Adrenal gland (tissue), 12 donors: Measurements from ENCODE around the gene ETV7. TPM values are rescaled to one million over a fixed set of nuclear protein-coding genes. Genes with fewer than 3 reads are reported as not detected.
"Not testable (repeated sequence)": the region's sequence is repeated elsewhere in the genome, so short reads cannot be mapped to it uniquely, and the experiment has no call there.

ENCODE experiments used
- DNase-seq, 7 donors: peaks; one replicate each; pipeline ENCODE4 v3.0.0-alpha.2; 2019 to 2020
- H3K27ac ChIP-seq, 5 donors: fragments of 200-600 bp; sonication (generic) in 4 of 5; 1 replicate in 3 of 5; 2 replicates in 2 of 5; pipeline versions ENCODE4 v1.5.1 to v1.8.0; 2016 to 2020; ENCODE audit warnings: mild to moderate bottlenecking in 1 of 5
- H3K27me3 ChIP-seq: fragments of 200-600 bp; 2 replicates; pipeline ENCODE4 v1.8.0; 2021
- H3K36me3 ChIP-seq, 2 donors: fragments of 200-600 bp; replicated peaks in 1 of 2; 1 replicate in 1 of 2; 2 replicates in 1 of 2; pipeline versions ENCODE4 v1.5.1 to v1.8.0; 2018 to 2022
- H3K4me1 ChIP-seq, 2 donors: fragments of 200-600 bp; replicated peaks in 1 of 2; 1 replicate in 1 of 2; 2 replicates in 1 of 2; pipeline versions ENCODE4 v1.5.1 to v1.8.0; 2018 to 2021
- H3K4me3 ChIP-seq, 4 donors: fragments of 200-600 bp; sonication (generic) in 3 of 4; one replicate each; pipeline ENCODE4 v1.5.1; 2016 to 2018
- H3K9me3 ChIP-seq, 3 donors: fragments of 200-600 bp; sonication (generic) in 1 of 3; replicated peaks in 1 of 3; 1 replicate in 2 of 3; 2 replicates in 1 of 3; pipeline versions ENCODE4 v1.5.1 to v1.8.0; 2016 to 2021
- POLR2A ChIP-seq, 2 donors: fragments of 450-650 bp; IDR thresholded peaks; one replicate each; pipeline ENCODE4 v1.6.1; 2017; ENCODE audit warnings: antibody characterized with exemption in 2 of 2, mild to moderate bottlenecking in 2 of 2, moderate library complexity in 1 of 2
- WGBS, 4 donors: extraction: QIAGEN DNeasy Blood & Tissue Kit in 2 of 4; methylation state at CpG; one replicate each; pipeline versions ENCODE4 v1.1.5 to v1.1.7; 2013 to 2017; 5-methylcytosine and 5-hydroxymethylcytosine counted together
- intact Hi-C, 2 donors: fragments of 100-400 bp; cut with DNase I; formaldehyde crosslinking; loops; one replicate each; pipeline versions ENCODE4 v1.14.1 to v1.15.0; 2022 to 2023
- polyA plus RNA-seq, 3 donors: library from polyadenylated mRNA; stranded (reverse); fragments of 200-250 nt in 2 of 3; fragments of 350-450 nt in 1 of 3; fragmentation: Illumina TruSeq in 1 of 3; extraction: RNeasy Lipid Tissue Mini Kit (QIAGEN cat#74804) in 1 of 3; gene quantifications; one replicate each; pipeline ENCODE4 v1.2.3, GENCODE V29; 2013 to 2014
- total RNA-seq, 9 donors: library from RNA; depleted of rRNA in 4 of 9; stranded (reverse); fragments of >200 nt in 4 of 9; fragments of 120-200 nt in 1 of 9; fragmentation: NEBNext Ultra II Directional in 1 of 9; extraction: Animal tissue kit (Norgen Biotek cat#: 25700) in 1 of 9; gene quantifications; one replicate each; pipeline versions ENCODE4 v1.1.0 to v1.2.4, GENCODE V29; 2013 to 2023
- TF ChIP-seq, protein P1 (sequence below), 6 experiments: fragments of 450-650 bp in 4 of 6; fragments of 200-600 bp in 2 of 6; sonication (generic) in 1 of 6; IDR thresholded peaks; 1 replicate in 5 of 6; 2 replicates in 1 of 6; pipeline versions ENCODE4 v1.5.1 to v1.8.0; 2016 to 2021; ENCODE audit warnings: antibody characterized with exemption in 6 of 6, mild to moderate bottlenecking in 2 of 6, moderate library complexity in 1 of 6
- donor health status: healthy with polysubstance abuse.
- donor health status: Bipolar disorder and iron deficiency.
- donor health status: DM: yes; HTN: yes; CAD: no.
- donor health status: DM: no; HTN: no; CAD: no.
- donor health status: DM: no; HTN: no; CAD: no.
- donor health status: DM: yes; HTN: yes; CAD: no.

Gene ETV7
- total and polyA plus RNA-seq, 12 donors: 0.28 to 6.0 (median 2.3) TPM; not detected in 1

GRCh38 chr6:36413489-36414480 is 26.3 kb upstream of the ETV7 start:
- no peaks in the 10 kb centered on the region for H3K4me1 ChIP-seq
- H3K9me3 ChIP-seq: no peaks in the 10 kb centered on the region
- TF ChIP-seq POLR2A (IDR thresholded peaks at IDR 0.05): no peak
- TF ChIP-seq, protein P1, sequence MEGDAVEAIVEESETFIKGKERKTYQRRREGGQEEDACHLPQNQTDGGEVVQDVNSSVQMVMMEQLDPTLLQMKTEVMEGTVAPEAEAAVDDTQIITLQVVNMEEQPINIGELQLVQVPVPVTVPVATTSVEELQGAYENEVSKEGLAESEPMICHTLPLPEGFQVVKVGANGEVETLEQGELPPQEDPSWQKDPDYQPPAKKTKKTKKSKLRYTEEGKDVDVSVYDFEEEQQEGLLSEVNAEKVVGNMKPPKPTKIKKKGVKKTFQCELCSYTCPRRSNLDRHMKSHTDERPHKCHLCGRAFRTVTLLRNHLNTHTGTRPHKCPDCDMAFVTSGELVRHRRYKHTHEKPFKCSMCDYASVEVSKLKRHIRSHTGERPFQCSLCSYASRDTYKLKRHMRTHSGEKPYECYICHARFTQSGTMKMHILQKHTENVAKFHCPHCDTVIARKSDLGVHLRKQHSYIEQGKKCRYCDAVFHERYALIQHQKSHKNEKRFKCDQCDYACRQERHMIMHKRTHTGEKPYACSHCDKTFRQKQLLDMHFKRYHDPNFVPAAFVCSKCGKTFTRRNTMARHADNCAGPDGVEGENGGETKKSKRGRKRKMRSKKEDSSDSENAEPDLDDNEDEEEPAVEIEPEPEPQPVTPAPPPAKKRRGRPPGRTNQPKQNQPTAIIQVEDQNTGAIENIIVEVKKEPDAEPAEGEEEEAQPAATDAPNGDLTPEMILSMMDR (IDR thresholded peaks at IDR 0.05): no peak
- intact Hi-C loops: loop anchor here in 1 of 2 donors (10.0 kb wide), 1 partner anchor 311 kb away; no protein-coding TSS in a partner anchor
- H3K27ac ChIP-seq: no peak overlapping the region
- no peak for DNase-seq
- WGBS, 4 donors: 76 to 86% (median 83%) methylated on average over 4 of the region's 4 CpGs
- no peak overlapping the region for H3K4me3 ChIP-seq
- H3K36me3 ChIP-seq: no peaks in the 10 kb centered on the region
- H3K27me3 ChIP-seq: no peaks in the 10 kb centered on the region

DNA sequence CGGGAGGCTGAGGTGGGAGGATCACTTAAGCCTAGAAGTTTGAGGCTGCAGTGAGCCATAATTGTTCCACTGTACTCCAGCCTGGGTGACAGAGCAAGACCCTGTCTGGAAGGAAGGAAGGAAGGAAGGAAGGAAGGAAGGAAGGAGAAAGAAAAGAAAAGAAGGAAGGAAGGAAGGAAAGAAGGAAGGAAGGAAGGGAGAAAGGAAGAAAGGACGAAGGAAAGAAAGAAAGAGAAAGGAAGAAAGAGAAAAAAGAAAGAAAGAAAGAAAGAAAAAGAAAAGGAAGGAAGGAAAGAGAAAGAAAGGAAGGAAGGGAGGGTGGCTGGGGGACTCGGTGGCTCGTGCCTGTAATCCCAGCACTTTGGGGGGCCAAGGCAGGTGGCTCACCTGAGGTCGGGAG is 22.2 kb upstream of the ETV7 start:
- intact Hi-C loops: loop anchor here in 1 of 2 donors (10.0 kb wide), 1 partner anchor 315 kb away; no protein-coding TSS in a partner anchor

DNA sequence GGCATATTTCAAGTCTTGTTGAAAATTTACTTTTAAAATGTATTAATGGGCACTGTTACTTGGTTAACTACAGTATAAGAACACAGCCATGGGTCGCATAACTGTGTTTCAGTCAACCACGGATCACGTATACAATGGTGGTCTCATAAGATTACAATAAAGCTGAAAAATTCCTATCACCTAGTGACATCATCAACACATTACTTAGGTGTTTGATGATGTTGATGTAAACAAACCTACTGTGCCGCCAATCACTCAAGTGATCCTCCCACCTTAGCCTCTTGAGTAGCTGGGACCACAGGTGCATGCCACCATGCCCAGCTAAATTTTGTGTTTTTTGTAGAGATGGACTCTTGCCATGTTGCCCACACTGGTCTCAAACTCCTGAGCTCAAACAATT is 16.7 kb upstream of the ETV7 start:
- intact Hi-C loops: no loop called here
- 86 to 97% (median 95%) methylated on average over 4 of the region's 4 CpGs for WGBS, 4 donors

More for the DNA sequence above, 22.2 kb upstream of the ETV7 start:
- H3K27me3 ChIP-seq, DNase-seq, H3K4me3 ChIP-seq, H3K9me3 ChIP-seq, H3K4me1 ChIP-seq, H3K36me3 ChIP-seq, H3K27ac ChIP-seq: not testable (repeated sequence)
- WGBS, 4 donors: 71 to 81% (median 73%) methylated on average over 5 of the region's 5 CpGs

GRCh38 chr6:36402481-36402880 is 15.0 kb upstream of the ETV7 start:
- no peak for DNase-seq
- 73 to 81% (median 77%) methylated on average over 3 of the region's 3 CpGs for WGBS, 4 donors
- intact Hi-C loops: no loop called here
- no peaks in the 10 kb centered on the region for H3K27me3 ChIP-seq
- no peak overlapping the region for H3K4me3 ChIP-seq
- no peaks in the 10 kb centered on the region for H3K4me1 ChIP-seq
- TF ChIP-seq POLR2A (IDR thresholded peaks at IDR 0.05): no peak
- TF ChIP-seq, protein P1 (IDR thresholded peaks at IDR 0.05): no peak
- no peak overlapping the region for H3K27ac ChIP-seq
- no peaks in the 10 kb centered on the region for H3K36me3 ChIP-seq
- H3K9me3 ChIP-seq: no peaks in the 10 kb centered on the region

More for the DNA sequence above, 16.7 kb upstream of the ETV7 start:
- DNase-seq: no peak
- Histone ChIP-seq H3K4me1 (no peaks in the 10 kb centered on the region), H3K27ac (no peak overlapping the region), H3K27me3 (no peaks in the 10 kb centered on the region), H3K36me3 (no peaks in the 10 kb centered on the region), H3K9me3 (no peaks in the 10 kb centered on the region), H3K4me3 (no peak overlapping the region)
- TF ChIP-seq POLR2A (IDR thresholded peaks at IDR 0.05): no peak
- TF ChIP-seq, protein P1 (IDR thresholded peaks at IDR 0.05): no peak
